GM13976 (cell line): ENCODE results near the gene ANXA7.
A peak's percentile ranks its signal among the peaks of the same experiment; 100 is the strongest.

Experiments
- DNase-seq: peaks from one replicate; pipeline ENCODE4 v3.0.0; 2012; ENCODE audit warnings: low spot score
- CTCF ChIP-seq: IDR thresholded peaks from 2 replicates; pipeline ENCODE4 v1.5.1; 2012; ENCODE audit warnings: borderline replicate concordance, mild to moderate bottlenecking; ENCODE audit not compliant: insufficient read depth; ENCODE audit errors: extremely low read depth, missing control alignments, control extremely low read depth
- in situ Hi-C: fragments of 300-500 bp; cut with MboI; formaldehyde crosslinking; loops from one replicate; pipeline ENCODE4 v1.12.0; 2022; ENCODE audit warnings: low sequenced_read_pairs, mixed read lengths, inconsistent platforms; ENCODE audit not compliant: unreplicated experiment

Gene ANXA7

GRCh38 chr10:73426318-73426717 is 12.5 kb upstream of the ANXA7 start:
- DNase-seq, result no peak
- in situ Hi-C loops, result no loop called here
- no peak for TF ChIP-seq CTCF

GRCh38 chr10:73424478-73424877 is 10.6 kb upstream of the ANXA7 start:
- in situ Hi-C loops, result no loop called here
- no peak for TF ChIP-seq CTCF
- DNase-seq, result no peak

GRCh38 chr10:73423309-73423708 is 9.5 kb upstream of the ANXA7 start:
- no peak for DNase-seq
- no peak for TF ChIP-seq CTCF
- in situ Hi-C loops, result no loop called here

- no peak for TF ChIP-seq CTCF
- DNase-seq, result no peak
- in situ Hi-C loops, result no loop called here
Observed at GRCh38 chr10:73416571-73416970, 2.7 kb upstream of the ANXA7 start.

- no peak for DNase-seq
- in situ Hi-C loops, result no loop called here
- TF ChIP-seq CTCF, result no peak
Observed at GRCh38 chr10:73414230-73414945, 530 bp upstream of the ANXA7 start.

- in situ Hi-C loops, result no loop called here
- TF ChIP-seq CTCF, result no peak
- DNase-seq, result peak; percentile 67
Observed at GRCh38 chr10:73413108-73413527, 740 bp downstream of the ANXA7 start.

- in situ Hi-C loops, result no loop called here
- DNase-seq, result no peak
Observed at GRCh38 chr10:73410897-73411296, 3.0 kb downstream of the ANXA7 start.

More at GRCh38 chr10:73410897-73411296, 3.0 kb downstream of the ANXA7 start:
- TF ChIP-seq CTCF, result no peak
